HepG2 (cell line): ENCODE data around the gene MC3R. TPM values are rescaled to one million over a fixed set of nuclear protein-coding genes. Genes with fewer than 3 reads are reported as not detected.

Experiments used
- ATAC-seq: fragments of 200-7000 bp; cut with Tn5 transposase; 3 replicates; pipeline ENCODE4 v1.9.1; 2020; ENCODE audit warnings: mild to moderate bottlenecking, moderate library complexity
- BruUV-seq: library from RNA; stranded (reverse); fragments of 400-500 nt; replicated peaks from 2 replicates; lab custom pipeline; 2021; lab: Mats Ljungman, UMichigan
- CTCF ChIA-PET: fragments of 300-600 bp; formaldehyde crosslinking; extraction: SDS; loops from one replicate; lab custom pipeline; 2021; ENCODE audit warnings: low total read pairs, inconsistent platforms, low intra/inter-chr PET ratio; lab: Yijun Ruan, JAX
- POLR2A ChIA-PET: fragments of 350-600 bp; sonication (Branson Sonifier 250); formaldehyde crosslinking; loops from one replicate; lab custom pipeline; 2020; ENCODE audit warnings: antibody characterized with exemption, inconsistent platforms; lab: Yijun Ruan, JAX
- DNase-seq: peaks from one replicate; pipeline ENCODE4 v3.0.0-alpha.2; 2015; ENCODE audit warnings: low spot score
- FAIRE-seq: peaks from 3 replicates; lab custom pipeline; 2011; peaks lifted over from hg19 to GRCh38; lab: Jason Lieb, UNC
- H2AFZ ChIP-seq: one replicate; pipeline ENCODE4 v1.6.1; 2011; ENCODE audit warnings: low read length, inconsistent platforms
- H3K27ac ChIP-seq: fragments of 300-600 bp; 3 replicates; pipeline ENCODE4 v1.8.0; 2011; ENCODE audit warnings: mixed run types, mild to moderate bottlenecking, mixed read lengths, low read length, inconsistent platforms; ENCODE audit not compliant: insufficient read depth; ENCODE audit errors: extremely low read length
- H3K27me3 ChIP-seq, 2 experiments: fragments of 200-600 bp in 1 of 2; 2 replicates in 1 of 2; 3 replicates in 1 of 2; pipeline versions ENCODE4 v1.6.0 to v1.8.0; 2011; ENCODE audit warnings: low read length in 2 of 2, mild to moderate bottlenecking in 2 of 2, moderate library complexity in 2 of 2, inconsistent platforms in 1 of 2; ENCODE audit not compliant: insufficient read depth in 2 of 2, control insufficient read depth in 1 of 2
- H3K36me3 ChIP-seq, 2 experiments: fragments of 200-600 bp in 1 of 2; replicated peaks in 1 of 2; 2 replicates in 1 of 2; 3 replicates in 1 of 2; pipeline versions ENCODE4 v1.5.1 to v1.8.0; 2011; ENCODE audit warnings: low read length in 2 of 2, inconsistent platforms in 1 of 2; ENCODE audit not compliant: insufficient read depth in 2 of 2, control insufficient read depth in 1 of 2
- H3K4me1 ChIP-seq: 2 replicates; pipeline ENCODE4 v1.5.1; 2012; ENCODE audit warnings: low read length, inconsistent platforms; ENCODE audit not compliant: insufficient read depth
- H3K4me2 ChIP-seq: 2 replicates; pipeline ENCODE4 v1.6.0; 2011; ENCODE audit warnings: low read depth, low read length, inconsistent platforms
- H3K4me3 ChIP-seq, 3 experiments: fragments of 200-600 bp in 1 of 3; sonication (generic), shearing (Covaris generic) in 1 of 3; replicated peaks in 1 of 3; 2 replicates each; pipeline ENCODE4 v1.5.1; 2011 to 2016; ENCODE audit warnings: low read length in 3 of 3, inconsistent platforms in 2 of 3, low read depth in 2 of 3, mild to moderate bottlenecking in 2 of 3, control low read depth in 1 of 3, mixed read lengths in 1 of 3; ENCODE audit not compliant: insufficient read depth in 1 of 3
- H3K79me2 ChIP-seq: one replicate; pipeline ENCODE4 v1.6.1; 2011; ENCODE audit warnings: low read length, inconsistent platforms; ENCODE audit not compliant: insufficient read depth
- H3K9ac ChIP-seq: 2 replicates; pipeline ENCODE4 v1.6.0; 2011; ENCODE audit warnings: mild to moderate bottlenecking, low read depth, low read length, inconsistent platforms; ENCODE audit not compliant: insufficient read depth
- H3K9me3 ChIP-seq: 2 replicates; pipeline ENCODE4 v1.5.1; 2012; ENCODE audit warnings: mild to moderate bottlenecking, low read length
- H4K20me1 ChIP-seq: 2 replicates; pipeline ENCODE4 v1.6.0; 2011; ENCODE audit warnings: inconsistent platforms, mild to moderate bottlenecking, low read length, moderate library complexity; ENCODE audit not compliant: insufficient read depth
- E2F5 ChIP-seq: sonication (generic); formaldehyde crosslinking; conservative IDR thresholded peaks from 2 replicates; pipeline ENCODE4 v1.4.0; 2020; ENCODE audit warnings: missing genetic modification reagents
- MIER2 ChIP-seq: IDR thresholded peaks from 2 replicates; pipeline ENCODE4 v1.6.1; 2016; ENCODE audit warnings: missing biosample characterization, missing genetic modification reagents
- TEAD3 ChIP-seq: optimal IDR thresholded peaks from 2 replicates; pipeline ENCODE3; 2016; ENCODE audit warnings: borderline replicate concordance
- ZNF33B ChIP-seq: sonication (generic); formaldehyde crosslinking; IDR thresholded peaks from 2 replicates; pipeline ENCODE4 v1.5.1; 2020; ENCODE audit warnings: mild to moderate bottlenecking, missing genetic modification reagents
- WGBS: methylation state at CpG from one replicate; pipeline ENCODE4 v1.1.6; 2017; ENCODE audit warnings: low lambda C conversion rate; 5-methylcytosine and 5-hydroxymethylcytosine counted together
- in situ Hi-C: cut with HindIII; loops from 2 replicates; pipeline ENCODE4 v1.10.0; 2017; ENCODE audit warnings: low pct_unique_long_range_greater_than_20kb; ENCODE audit not compliant: extremely low pct_ligation_motif_present
- intact Hi-C: fragments of 100-400 bp; cut with micrococcal nuclease; formaldehyde crosslinking; loops from one replicate; pipeline ENCODE4 v1.10.0; 2022; ENCODE audit not compliant: unreplicated experiment
- polyA plus RNA-seq, 8 experiments: library from polyadenylated mRNA; depleted of rRNA in 3 of 8; stranded (reverse) in 7 of 8; unstranded in 1 of 8; fragments of >200 nt; fragmentation: Illumina TruSeq in 4 of 8; extraction: Trizol in 4 of 8; gene quantifications; 2 replicates each; pipeline versions ENCODE4 v1.2.1 to v1.2.3, GENCODE V29; 2011 to 2016; ENCODE audit warnings: low read depth in 4 of 8, missing spikeins in 1 of 8, mixed read lengths in 1 of 8; ENCODE audit not compliant: insufficient read depth in 1 of 8
- total RNA-seq, 5 experiments: library from RNA; depleted of rRNA; stranded (reverse); fragments of >200 nt; fragmentation: Illumina TruSeq; extraction: Trizol; gene quantifications; 2 replicates each; pipeline ENCODE4 v1.2.3, GENCODE V29; 2016; ENCODE audit warnings: low read depth in 1 of 5
- TF ChIP-seq, protein P1 (sequence below): sonication (generic); formaldehyde crosslinking; IDR thresholded peaks from 2 replicates; pipeline ENCODE4 v1.9.0; 2021; ENCODE audit warnings: missing genetic modification reagents, borderline replicate concordance
- TF ChIP-seq, protein P2 (sequence below), 2 experiments: IDR thresholded peaks; 2 replicates each; pipeline ENCODE4 v1.6.1; 2011 to 2012; ENCODE audit warnings: low read length in 2 of 2, borderline replicate concordance in 1 of 2, low read depth in 1 of 2, mild to moderate bottlenecking in 1 of 2, moderate library complexity in 1 of 2

Gene MC3R
- total and polyA plus RNA-seq, 2 of the 13 experiments (the other 11 are each of a cell fraction or from before 2014, with no cell fraction given) = not detected

DNA sequence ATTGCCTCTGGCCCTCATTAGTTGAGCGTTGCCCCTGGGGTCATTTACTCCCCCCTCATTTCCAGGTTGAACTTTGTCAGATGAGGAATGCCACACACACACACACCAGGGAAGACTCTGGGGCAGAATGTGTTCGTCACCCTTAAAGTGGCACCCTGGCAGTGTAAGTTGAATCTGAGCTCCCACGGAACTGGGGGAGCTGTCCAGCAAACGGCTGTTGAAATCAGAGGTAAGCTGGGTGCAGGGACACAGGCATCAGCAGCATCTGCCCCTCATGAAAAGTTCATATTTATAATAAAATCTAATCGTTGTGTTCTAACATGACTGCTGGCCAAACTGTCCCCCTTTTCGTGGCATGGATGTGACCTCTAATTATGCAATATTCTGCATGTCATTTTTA is 4.3 kb upstream of the MC3R start:
- no peak overlapping the region for H3K4me2 ChIP-seq
- no peak overlapping the region for H2AFZ ChIP-seq
- H3K4me1 ChIP-seq = no peaks in the 10 kb centered on the region
- WGBS = 0% methylated on average over 6 of the region's 6 CpGs
- no peak overlapping the region for H3K9ac ChIP-seq
- H3K4me3 ChIP-seq = no peak overlapping the region
- ATAC-seq (no peak), DNase-seq (no peak), FAIRE-seq (no peak)
- in situ Hi-C loops = loop anchor here (10.0 kb wide), 1 partner anchor 111 kb away; the partner anchor contains the start of gene FAM210B
- no peak for TF ChIP-seq ZNF33B (CRISPR knock-in tag)
- TF ChIP-seq, protein P1, sequence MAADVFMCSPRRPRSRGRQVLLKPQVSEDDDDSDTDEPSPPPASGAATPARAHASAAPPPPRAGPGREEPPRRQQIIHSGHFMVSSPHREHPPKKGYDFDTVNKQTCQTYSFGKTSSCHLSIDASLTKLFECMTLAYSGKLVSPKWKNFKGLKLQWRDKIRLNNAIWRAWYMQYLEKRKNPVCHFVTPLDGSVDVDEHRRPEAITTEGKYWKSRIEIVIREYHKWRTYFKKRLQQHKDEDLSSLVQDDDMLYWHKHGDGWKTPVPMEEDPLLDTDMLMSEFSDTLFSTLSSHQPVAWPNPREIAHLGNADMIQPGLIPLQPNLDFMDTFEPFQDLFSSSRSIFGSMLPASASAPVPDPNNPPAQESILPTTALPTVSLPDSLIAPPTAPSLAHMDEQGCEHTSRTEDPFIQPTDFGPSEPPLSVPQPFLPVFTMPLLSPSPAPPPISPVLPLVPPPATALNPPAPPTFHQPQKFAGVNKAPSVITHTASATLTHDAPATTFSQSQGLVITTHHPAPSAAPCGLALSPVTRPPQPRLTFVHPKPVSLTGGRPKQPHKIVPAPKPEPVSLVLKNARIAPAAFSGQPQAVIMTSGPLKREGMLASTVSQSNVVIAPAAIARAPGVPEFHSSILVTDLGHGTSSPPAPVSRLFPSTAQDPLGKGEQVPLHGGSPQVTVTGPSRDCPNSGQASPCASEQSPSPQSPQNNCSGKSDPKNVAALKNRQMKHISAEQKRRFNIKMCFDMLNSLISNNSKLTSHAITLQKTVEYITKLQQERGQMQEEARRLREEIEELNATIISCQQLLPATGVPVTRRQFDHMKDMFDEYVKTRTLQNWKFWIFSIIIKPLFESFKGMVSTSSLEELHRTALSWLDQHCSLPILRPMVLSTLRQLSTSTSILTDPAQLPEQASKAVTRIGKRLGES (CRISPR knock-in tag) = no peak
- TF ChIP-seq MIER2 (CRISPR knock-in tag) = peak; percentile 75; the same call in 1 of the 2 replicates
- no peak for TF ChIP-seq E2F5 (CRISPR knock-in tag)
- TF ChIP-seq, protein P2, sequence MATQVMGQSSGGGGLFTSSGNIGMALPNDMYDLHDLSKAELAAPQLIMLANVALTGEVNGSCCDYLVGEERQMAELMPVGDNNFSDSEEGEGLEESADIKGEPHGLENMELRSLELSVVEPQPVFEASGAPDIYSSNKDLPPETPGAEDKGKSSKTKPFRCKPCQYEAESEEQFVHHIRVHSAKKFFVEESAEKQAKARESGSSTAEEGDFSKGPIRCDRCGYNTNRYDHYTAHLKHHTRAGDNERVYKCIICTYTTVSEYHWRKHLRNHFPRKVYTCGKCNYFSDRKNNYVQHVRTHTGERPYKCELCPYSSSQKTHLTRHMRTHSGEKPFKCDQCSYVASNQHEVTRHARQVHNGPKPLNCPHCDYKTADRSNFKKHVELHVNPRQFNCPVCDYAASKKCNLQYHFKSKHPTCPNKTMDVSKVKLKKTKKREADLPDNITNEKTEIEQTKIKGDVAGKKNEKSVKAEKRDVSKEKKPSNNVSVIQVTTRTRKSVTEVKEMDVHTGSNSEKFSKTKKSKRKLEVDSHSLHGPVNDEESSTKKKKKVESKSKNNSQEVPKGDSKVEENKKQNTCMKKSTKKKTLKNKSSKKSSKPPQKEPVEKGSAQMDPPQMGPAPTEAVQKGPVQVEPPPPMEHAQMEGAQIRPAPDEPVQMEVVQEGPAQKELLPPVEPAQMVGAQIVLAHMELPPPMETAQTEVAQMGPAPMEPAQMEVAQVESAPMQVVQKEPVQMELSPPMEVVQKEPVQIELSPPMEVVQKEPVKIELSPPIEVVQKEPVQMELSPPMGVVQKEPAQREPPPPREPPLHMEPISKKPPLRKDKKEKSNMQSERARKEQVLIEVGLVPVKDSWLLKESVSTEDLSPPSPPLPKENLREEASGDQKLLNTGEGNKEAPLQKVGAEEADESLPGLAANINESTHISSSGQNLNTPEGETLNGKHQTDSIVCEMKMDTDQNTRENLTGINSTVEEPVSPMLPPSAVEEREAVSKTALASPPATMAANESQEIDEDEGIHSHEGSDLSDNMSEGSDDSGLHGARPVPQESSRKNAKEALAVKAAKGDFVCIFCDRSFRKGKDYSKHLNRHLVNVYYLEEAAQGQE (IDR thresholded peaks at IDR 0.05; ENCODE audit: borderline replicate concordance in 1 of 2, low read depth in 1 of 2, low read length in 2 of 2) = peak; percentile 37 to 87
- TF ChIP-seq TEAD3 (CRISPR knock-in tag) = no peak
- no peaks in the 10 kb centered on the region for H3K79me2 ChIP-seq
- H3K36me3 ChIP-seq = no peaks in the 10 kb centered on the region
- no peaks in the 10 kb centered on the region; the same call in 1 of the 2 replicates for H4K20me1 ChIP-seq
- POLR2A ChIA-PET = no interaction called here
- H3K27ac ChIP-seq = no peak overlapping the region
- H3K9me3 ChIP-seq = no peaks in the 10 kb centered on the region
- no TSS peak for BruUV-seq
- CTCF ChIA-PET = no interaction called here
- intact Hi-C loops = no loop called here
- peaks cover 0 to 3% of the 10 kb centered on the region in 2 experiments; a peak in 1 of 5 replicates for H3K27me3 ChIP-seq
